Measurements from ENCODE around the gene OR6N1. TPM values are rescaled to one million over a fixed set of nuclear protein-coding genes. Genes with fewer than 3 reads are reported as not detected.

OR6N1 gene
- total and polyA plus RNA-seq, 2 of the 4 experiments (the other 2 are of a cell fraction): not detected

DNA sequence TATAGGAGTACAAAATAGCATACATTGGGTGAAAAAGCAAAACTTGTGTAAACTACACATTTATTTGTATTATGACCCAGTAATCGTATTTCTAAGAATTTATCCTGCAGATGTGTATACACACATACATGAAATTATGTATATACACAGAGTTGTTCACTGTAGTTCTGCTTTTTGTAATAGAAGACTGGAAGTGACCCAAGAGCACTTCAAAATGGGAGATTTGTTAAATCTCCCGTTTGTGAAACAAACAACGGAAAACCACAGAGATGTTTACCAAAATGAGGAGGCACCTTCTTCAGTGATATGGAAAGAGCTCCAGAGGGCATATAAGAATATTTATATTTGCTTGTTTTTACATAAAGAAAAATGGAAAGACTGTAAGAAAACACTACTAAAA, 41.2 kb upstream of the OR6N1 start:
- no peak overlapping the region for H2BK20ac ChIP-seq (ENCODE audit: low read depth, low read length)
- H3K18ac ChIP-seq (ENCODE audit: low read depth, low read length): no peak overlapping the region
- no peak overlapping the region for H4K91ac ChIP-seq (ENCODE audit: insufficient read depth, low read depth, low read length)
- no peaks in the 10 kb centered on the region for H3K27me3 ChIP-seq (ENCODE audit: control insufficient read depth, insufficient read depth, low read length)
- H3K9ac ChIP-seq (ENCODE audit: low read depth, low read length): no peak overlapping the region
- WGBS, 2 experiments (ENCODE audit: extremely low coverage in 2 of 2, insufficient read length in 1 of 2): no CpG with 5 or more reads among the region's 3 CpGs
- H3K4ac ChIP-seq (ENCODE audit: low read depth, low read length): no peak overlapping the region
- H2BK120ac ChIP-seq (ENCODE audit: low read depth, low read length): no peak overlapping the region
- no peaks in the 10 kb centered on the region; the same call in 1 of the 2 replicates for H3K9me3 ChIP-seq (ENCODE audit: control insufficient read depth, insufficient read depth, low read length)
- no peak overlapping the region for H3K27ac ChIP-seq (ENCODE audit: insufficient read depth, low read length)
- no peak overlapping the region for H2AK9ac ChIP-seq (replicated peaks; ENCODE audit: low read depth, low read length, poor library complexity)
- BruUV-seq (replicated peaks): no TSS peak
- ChIA-PET POLR2A (ENCODE audit: unreplicated experiment) (no interaction called here), CTCF (no interaction called here)
- no peak overlapping the region for H2BK15ac ChIP-seq (ENCODE audit: low read depth, low read length)
- intact Hi-C loops (cut with micrococcal nuclease) (no loop called here), in situ Hi-C loops (cut with MboI; ENCODE audit: low sequenced_read_pairs) (no loop called here), dilution Hi-C loops (cut with HindIII; ENCODE audit: low sequenced_read_pairs, unreplicated experiment) (no loop called here)
- H4K20me1 ChIP-seq (ENCODE audit: insufficient read depth, low read length): no peaks in the 10 kb centered on the region
- no peaks in the 10 kb centered on the region for H3K36me3 ChIP-seq (ENCODE audit: control insufficient read depth, insufficient read depth, low read length)
- no peak overlapping the region for H4K8ac ChIP-seq (ENCODE audit: low read depth in 2 of 2, low read length in 2 of 2)
- H3K14ac ChIP-seq (replicated peaks; ENCODE audit: low read depth, low read length): no peak overlapping the region
- no peak overlapping the region for H2AK5ac ChIP-seq (ENCODE audit: low read depth, low read length)
- H3K4me2 ChIP-seq (ENCODE audit: low read depth, low read length): no peak overlapping the region
- H3K23ac ChIP-seq (ENCODE audit: low read depth, low read length): no peak overlapping the region
- no peak overlapping the region for H3K4me3 ChIP-seq (ENCODE audit: insufficient read depth, low read depth, low read length)
- TF ChIP-seq FOS (IDR thresholded peaks at IDR 0.05; ENCODE audit: low read depth, low read length) (no peak), NFE2L2 (IDR thresholded peaks at IDR 0.05; ENCODE audit: low read depth, low read length) (no peak), BHLHE40 (IDR thresholded peaks at IDR 0.05; ENCODE audit: low read depth, low read length) (no peak), POLR2A (IDR thresholded peaks at IDR 0.05; ENCODE audit: low read depth, low read length) (no peak), RAD21 (IDR thresholded peaks at IDR 0.05; ENCODE audit: low read length) (no peak), CEBPB (IDR thresholded peaks at IDR 0.05; ENCODE audit: low read depth, low read length) (no peak), MXI1 (IDR thresholded peaks at IDR 0.05; ENCODE audit: borderline replicate concordance, low read depth, low read length) (no peak), RFX5 (IDR thresholded peaks at IDR 0.05; ENCODE audit: low read depth, low read length) (no peak), SMC3 (IDR thresholded peaks at IDR 0.05; ENCODE audit: low read depth, low read length) (no peak), CHD1 (IDR thresholded peaks at IDR 0.05; ENCODE audit: low read depth, low read length) (no peak), RCOR1 (IDR thresholded peaks at IDR 0.05; ENCODE audit: insufficient replicate concordance, low read length) (no peak), MAFK (IDR thresholded peaks at IDR 0.05; ENCODE audit: low read depth, low read length) (no peak), MAZ (IDR thresholded peaks at IDR 0.05; ENCODE audit: borderline replicate concordance, low read depth, low read length) (no peak)
- TF ChIP-seq, protein P1, sequence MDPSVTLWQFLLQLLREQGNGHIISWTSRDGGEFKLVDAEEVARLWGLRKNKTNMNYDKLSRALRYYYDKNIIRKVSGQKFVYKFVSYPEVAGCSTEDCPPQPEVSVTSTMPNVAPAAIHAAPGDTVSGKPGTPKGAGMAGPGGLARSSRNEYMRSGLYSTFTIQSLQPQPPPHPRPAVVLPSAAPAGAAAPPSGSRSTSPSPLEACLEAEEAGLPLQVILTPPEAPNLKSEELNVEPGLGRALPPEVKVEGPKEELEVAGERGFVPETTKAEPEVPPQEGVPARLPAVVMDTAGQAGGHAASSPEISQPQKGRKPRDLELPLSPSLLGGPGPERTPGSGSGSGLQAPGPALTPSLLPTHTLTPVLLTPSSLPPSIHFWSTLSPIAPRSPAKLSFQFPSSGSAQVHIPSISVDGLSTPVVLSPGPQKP (IDR thresholded peaks at IDR 0.05; ENCODE audit: borderline replicate concordance, low read depth, low read length): no peak
- TF ChIP-seq, protein P2, sequence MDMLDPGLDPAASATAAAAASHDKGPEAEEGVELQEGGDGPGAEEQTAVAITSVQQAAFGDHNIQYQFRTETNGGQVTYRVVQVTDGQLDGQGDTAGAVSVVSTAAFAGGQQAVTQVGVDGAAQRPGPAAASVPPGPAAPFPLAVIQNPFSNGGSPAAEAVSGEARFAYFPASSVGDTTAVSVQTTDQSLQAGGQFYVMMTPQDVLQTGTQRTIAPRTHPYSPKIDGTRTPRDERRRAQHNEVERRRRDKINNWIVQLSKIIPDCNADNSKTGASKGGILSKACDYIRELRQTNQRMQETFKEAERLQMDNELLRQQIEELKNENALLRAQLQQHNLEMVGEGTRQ (IDR thresholded peaks at IDR 0.05; ENCODE audit: low read depth, low read length): no peak
- TF ChIP-seq, protein P3, sequence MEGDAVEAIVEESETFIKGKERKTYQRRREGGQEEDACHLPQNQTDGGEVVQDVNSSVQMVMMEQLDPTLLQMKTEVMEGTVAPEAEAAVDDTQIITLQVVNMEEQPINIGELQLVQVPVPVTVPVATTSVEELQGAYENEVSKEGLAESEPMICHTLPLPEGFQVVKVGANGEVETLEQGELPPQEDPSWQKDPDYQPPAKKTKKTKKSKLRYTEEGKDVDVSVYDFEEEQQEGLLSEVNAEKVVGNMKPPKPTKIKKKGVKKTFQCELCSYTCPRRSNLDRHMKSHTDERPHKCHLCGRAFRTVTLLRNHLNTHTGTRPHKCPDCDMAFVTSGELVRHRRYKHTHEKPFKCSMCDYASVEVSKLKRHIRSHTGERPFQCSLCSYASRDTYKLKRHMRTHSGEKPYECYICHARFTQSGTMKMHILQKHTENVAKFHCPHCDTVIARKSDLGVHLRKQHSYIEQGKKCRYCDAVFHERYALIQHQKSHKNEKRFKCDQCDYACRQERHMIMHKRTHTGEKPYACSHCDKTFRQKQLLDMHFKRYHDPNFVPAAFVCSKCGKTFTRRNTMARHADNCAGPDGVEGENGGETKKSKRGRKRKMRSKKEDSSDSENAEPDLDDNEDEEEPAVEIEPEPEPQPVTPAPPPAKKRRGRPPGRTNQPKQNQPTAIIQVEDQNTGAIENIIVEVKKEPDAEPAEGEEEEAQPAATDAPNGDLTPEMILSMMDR (conservative IDR thresholded peaks at IDR 0.05; ENCODE audit: low read depth, low read length): no peak
- H3K4me1 ChIP-seq (ENCODE audit: control insufficient read depth, insufficient read depth, low read length): no peaks in the 10 kb centered on the region
- no peak overlapping the region for H2AFZ ChIP-seq (replicated peaks; ENCODE audit: low read length, poor library complexity)
- no peak overlapping the region for H4K5ac ChIP-seq (ENCODE audit: low read depth, low read length)
- no peak for ATAC-seq (ENCODE audit: low read depth)
- no peak overlapping the region for H2BK5ac ChIP-seq (ENCODE audit: low read depth, low read length, poor library complexity, severe bottlenecking)
- no peaks in the 10 kb centered on the region; the same call in 1 of the 2 replicates for H3K9me1 ChIP-seq (ENCODE audit: insufficient read depth, low read length)
- no peak for DNase-seq
- no peak overlapping the region for H3K56ac ChIP-seq (ENCODE audit: extremely low read depth, insufficient read depth, low read length)
- H3K79me1 ChIP-seq (ENCODE audit: low read depth in 1 of 2, low read length in 2 of 2): no peaks in the 10 kb centered on the region
